ENCODE data around the gene DMRTB1. TPM values are rescaled to one million over a fixed set of nuclear protein-coding genes. Genes with fewer than 3 reads are reported as not detected.

Gene DMRTB1
- total RNA-seq, 1 donor from 2014 or later = not detected

Other genes starting within 250 kb of the DMRTB1 start
- 56.4 TPM for gene CZIB, start 238.8 kb upstream of the DMRTB1 start, total RNA-seq
- 25.0 TPM for gene MAGOH, start 220.9 kb upstream of the DMRTB1 start, total RNA-seq
- 1.3 TPM for gene LRP8, start 131.3 kb upstream of the DMRTB1 start, total RNA-seq

Data from left ventricle myocardium superior (tissue), 1 donor.